ENCODE data around the gene CLCN4.

Gene CLCN4

DNA sequence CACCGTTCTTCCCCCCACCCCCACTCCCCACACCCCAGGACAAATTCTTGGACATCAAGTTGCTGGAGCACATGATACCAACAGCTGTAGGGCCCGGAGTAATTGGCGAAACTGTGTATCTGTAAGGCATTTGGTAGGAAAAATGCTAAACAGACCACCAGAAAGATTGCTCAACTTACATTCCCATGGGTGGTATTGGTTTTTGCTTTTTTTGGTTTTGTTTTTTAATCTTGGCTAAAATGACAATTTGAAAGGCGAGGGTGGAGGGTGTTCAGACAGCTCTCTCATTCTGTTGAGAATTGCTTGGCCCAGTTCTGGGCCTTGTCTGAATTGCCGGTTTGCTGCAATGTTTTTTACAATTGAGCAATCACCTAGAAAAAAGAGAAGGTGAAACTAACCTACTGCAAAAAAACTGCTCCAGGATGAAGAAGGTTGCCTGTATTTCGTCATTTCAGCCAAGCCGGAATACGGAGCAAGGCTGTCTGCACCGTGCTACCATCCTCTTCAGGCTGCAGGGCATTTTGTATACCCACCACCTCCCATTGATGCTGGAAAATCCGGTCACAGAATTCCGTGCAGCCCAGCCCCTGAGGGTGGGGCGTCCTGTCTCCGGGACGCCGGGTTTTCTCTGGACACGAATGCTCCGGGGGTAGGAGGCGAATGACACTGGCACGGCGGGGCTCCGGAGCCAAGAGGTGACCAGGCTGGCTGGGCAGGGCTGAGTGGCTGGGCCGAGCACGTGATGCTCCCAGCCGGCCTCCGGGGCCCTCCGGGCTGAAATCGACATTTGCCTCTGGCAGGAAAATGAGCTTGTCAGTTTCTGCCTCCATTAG lies at the start of gene CLCN4:
TSS of gene CLCN4 (plus strand) at position 777 of the 833 bp plus-strand sequence. CDS start 28,058 bp downstream, outside the sequence.
- no peak within 1 kb of the TSS for H3K4me3 ChIP-seq (replicated peaks; ENCODE audit: low read depth, low read length)
- no peak for DNase-seq (ENCODE audit: extremely low read depth, low read depth)
- TF ChIP-seq, protein P1, sequence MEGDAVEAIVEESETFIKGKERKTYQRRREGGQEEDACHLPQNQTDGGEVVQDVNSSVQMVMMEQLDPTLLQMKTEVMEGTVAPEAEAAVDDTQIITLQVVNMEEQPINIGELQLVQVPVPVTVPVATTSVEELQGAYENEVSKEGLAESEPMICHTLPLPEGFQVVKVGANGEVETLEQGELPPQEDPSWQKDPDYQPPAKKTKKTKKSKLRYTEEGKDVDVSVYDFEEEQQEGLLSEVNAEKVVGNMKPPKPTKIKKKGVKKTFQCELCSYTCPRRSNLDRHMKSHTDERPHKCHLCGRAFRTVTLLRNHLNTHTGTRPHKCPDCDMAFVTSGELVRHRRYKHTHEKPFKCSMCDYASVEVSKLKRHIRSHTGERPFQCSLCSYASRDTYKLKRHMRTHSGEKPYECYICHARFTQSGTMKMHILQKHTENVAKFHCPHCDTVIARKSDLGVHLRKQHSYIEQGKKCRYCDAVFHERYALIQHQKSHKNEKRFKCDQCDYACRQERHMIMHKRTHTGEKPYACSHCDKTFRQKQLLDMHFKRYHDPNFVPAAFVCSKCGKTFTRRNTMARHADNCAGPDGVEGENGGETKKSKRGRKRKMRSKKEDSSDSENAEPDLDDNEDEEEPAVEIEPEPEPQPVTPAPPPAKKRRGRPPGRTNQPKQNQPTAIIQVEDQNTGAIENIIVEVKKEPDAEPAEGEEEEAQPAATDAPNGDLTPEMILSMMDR (IDR thresholded peaks at IDR 0.05; ENCODE audit: low read depth, low read length, missing control alignments) = no peak

DNA sequence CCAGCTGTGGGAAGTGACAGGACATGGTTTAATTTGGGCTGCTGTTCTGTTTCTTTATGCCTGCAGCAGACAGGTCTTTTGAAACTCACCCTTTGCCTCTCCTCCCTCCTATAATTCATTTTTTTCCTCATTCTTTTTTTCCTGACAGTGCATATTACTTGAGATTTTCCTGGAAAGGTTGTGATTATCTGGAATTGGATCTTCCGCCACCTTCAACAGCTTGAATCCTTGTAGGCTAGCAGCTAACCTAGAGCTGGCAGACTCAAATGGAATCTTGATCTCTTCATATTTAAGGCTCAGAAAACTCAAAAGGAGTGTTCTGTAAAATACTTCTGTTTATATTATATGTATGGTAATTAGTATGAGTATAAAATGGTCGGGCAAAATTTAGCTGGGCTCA lies 49.3 kb upstream of the CLCN4 start:
- H3K4me3 ChIP-seq (replicated peaks; ENCODE audit: low read depth, low read length) = no peak overlapping the region
- TF ChIP-seq, protein P1 (IDR thresholded peaks at IDR 0.05; ENCODE audit: low read depth, low read length, missing control alignments) = no peak
- DNase-seq (ENCODE audit: extremely low read depth, low read depth) = no peak

DNA sequence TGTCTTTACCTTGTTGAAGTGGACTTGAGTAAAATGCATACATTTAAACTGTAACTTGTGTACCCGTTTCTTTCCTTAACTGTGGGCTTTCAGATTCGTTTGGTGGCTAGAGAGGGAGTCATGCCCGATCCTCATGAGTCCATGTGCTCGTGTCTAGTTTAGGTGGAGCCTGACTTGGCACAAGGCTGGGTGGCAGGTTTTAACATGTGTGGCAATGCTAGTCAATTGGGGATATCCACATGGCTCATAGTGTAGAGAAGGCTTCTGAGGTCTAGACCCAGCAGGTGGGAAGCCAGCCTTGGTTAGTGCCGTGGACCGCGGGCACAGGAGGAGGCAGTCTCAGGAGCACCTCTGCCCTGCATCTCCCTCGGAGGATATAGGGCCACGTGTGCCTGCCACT lies 48.5 kb upstream of the CLCN4 start:
- no peak for DNase-seq (ENCODE audit: extremely low read depth, low read depth)
- TF ChIP-seq, protein P1 (IDR thresholded peaks at IDR 0.05; ENCODE audit: low read depth, low read length, missing control alignments) = no peak
- no peak overlapping the region for H3K4me3 ChIP-seq (replicated peaks; ENCODE audit: low read depth, low read length)

DNA sequence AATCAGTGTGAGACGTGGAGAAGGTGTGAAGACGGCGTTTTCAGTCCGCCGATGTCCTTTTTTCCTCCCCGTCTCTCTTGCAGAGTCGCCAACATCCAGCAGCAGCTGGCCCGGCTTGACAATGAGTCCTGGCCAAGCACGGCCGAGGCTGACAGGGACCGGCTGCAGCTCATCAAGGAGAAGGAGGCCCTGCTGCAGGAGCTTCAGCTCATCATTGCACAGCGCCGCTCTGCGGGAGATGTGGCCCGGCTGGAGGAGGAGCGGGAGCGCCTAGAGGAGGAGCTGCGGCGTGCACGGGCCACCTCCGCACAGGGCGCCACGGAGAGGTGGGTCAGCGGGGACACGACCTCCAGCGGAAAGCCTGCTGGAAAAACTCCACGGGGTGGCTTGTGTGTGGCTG lies 47.1 kb upstream of the CLCN4 start:
- H3K4me3 ChIP-seq (replicated peaks; ENCODE audit: low read depth, low read length) = no peak overlapping the region
- DNase-seq (ENCODE audit: extremely low read depth, low read depth) = no peak
- TF ChIP-seq, protein P1 (IDR thresholded peaks at IDR 0.05; ENCODE audit: low read depth, low read length, missing control alignments) = no peak

DNA sequence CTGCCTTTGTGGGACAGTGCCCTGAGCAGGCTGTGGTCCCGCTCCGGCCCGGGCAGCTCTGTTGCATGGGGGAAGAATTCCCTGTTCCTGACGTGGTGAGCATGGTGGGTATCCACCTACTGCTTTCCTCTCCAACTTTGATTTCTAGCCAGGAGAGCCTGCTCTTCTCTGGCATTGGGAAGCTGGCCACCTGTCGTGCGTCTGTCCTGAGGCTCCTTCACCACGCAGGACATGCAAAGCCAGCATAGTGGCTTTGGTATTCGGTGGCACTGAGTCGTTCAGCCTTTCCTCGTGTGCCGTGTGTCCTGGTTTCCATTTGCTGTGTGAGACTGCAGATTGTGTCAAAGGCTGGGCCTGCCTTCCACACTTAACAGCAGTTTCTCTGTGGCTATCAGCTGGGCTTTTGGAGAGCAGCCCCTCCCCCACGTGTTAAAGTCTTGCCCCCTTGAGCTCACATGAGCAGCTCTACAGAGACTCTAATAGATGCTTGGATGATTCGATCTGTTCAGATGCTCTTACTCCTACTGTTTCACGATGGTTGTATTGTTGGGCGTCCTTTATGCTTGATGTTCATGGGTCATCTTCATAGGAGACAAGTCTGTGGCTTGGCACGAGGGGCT lies 46.3 kb upstream of the CLCN4 start:
- H3K4me3 ChIP-seq (replicated peaks; ENCODE audit: low read depth, low read length) = no peak overlapping the region
- no peak for DNase-seq (ENCODE audit: extremely low read depth, low read depth)
- TF ChIP-seq, protein P1 (IDR thresholded peaks at IDR 0.05; ENCODE audit: low read depth, low read length, missing control alignments) = no peak

DNA sequence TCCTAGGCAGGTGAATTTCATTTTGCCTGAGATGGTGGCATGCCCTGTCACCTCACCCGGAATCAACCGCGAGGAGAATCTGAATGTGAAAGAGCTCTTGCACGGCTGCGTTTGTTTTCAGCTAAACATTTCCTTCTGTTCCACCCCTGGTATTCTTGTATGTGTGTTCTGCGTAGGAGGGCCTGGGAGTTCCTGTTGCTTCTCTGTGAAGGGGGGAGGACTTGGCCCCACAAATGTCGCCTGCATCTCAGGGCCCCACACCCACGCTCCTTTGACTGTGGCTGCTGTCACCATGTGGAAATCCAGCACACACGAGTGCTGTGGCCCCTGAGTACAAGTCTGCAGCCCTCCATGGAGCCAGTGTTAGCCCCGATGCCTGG lies 45.8 kb upstream of the CLCN4 start:
- DNase-seq (ENCODE audit: extremely low read depth, low read depth) = no peak
- H3K4me3 ChIP-seq (replicated peaks; ENCODE audit: low read depth, low read length) = no peak overlapping the region
- TF ChIP-seq, protein P1 (IDR thresholded peaks at IDR 0.05; ENCODE audit: low read depth, low read length, missing control alignments) = no peak

Data from HFF-Myc (cell line).